ENCODE data around the gene ADAR. TPM values are rescaled to one million over a fixed set of nuclear protein-coding genes. Genes with fewer than 3 reads are reported as not detected.

ADAR gene
- total and polyA plus RNA-seq, 2 of the 8 experiments (the other 6 are each of a cell fraction or from before 2014, with no cell fraction given), result 125 to 242 TPM

- TF ChIP-seq ATF3 (IDR thresholded peaks at IDR 0.05; ENCODE audit: insufficient read depth, low read depth, low read length) (no peak), MAX (IDR thresholded peaks at IDR 0.05) (peak; percentile 75), CHD7 (IDR thresholded peaks at IDR 0.05; ENCODE audit: insufficient replicate concordance, low read length) (no peak), BACH1 (IDR thresholded peaks at IDR 0.05; ENCODE audit: low read length) (no peak), SIN3A (conservative IDR thresholded peaks at IDR 0.05 in 1 of 2, IDR thresholded peaks at IDR 0.05 in 1 of 2; ENCODE audit: low read depth in 1 of 2, low read length in 2 of 2) (peak in 1 of 2 experiments; percentile 65; a peak in 1 of 4 replicates), KDM1A (IDR thresholded peaks at IDR 0.05; ENCODE audit: borderline replicate concordance, low read length) (no peak), SIX5 (IDR thresholded peaks at IDR 0.05; ENCODE audit: low read depth, low read length) (no peak), CTBP2 (IDR thresholded peaks at IDR 0.05; ENCODE audit: borderline replicate concordance, insufficient read depth, insufficient read length, low read length) (no peak)
Measured at GRCh38 chr1:154533952-154534844, 73.8 kb downstream of the ADAR start (continued).
